Fibroblast of mammary gland (primary cell): ENCODE data around the gene LENEP.
A peak's percentile ranks its signal among the peaks of the same experiment; 100 is the strongest.

Experiments
- DNase-seq: peaks from one replicate; pipeline ENCODE4 v3.0.0-alpha.2; 2010; ENCODE audit warnings: low read depth
- H3K4me3 ChIP-seq: 2 replicates; pipeline ENCODE4 v1.5.1; 2011; ENCODE audit warnings: low read depth, mild to moderate bottlenecking, low read length, moderate library complexity; ENCODE audit not compliant: control insufficient read depth
- TF ChIP-seq, protein P1 (sequence below): conservative IDR thresholded peaks from 2 replicates; pipeline ENCODE4 v1.5.1; 2011; ENCODE audit warnings: low read depth, low read length, inconsistent platforms; ENCODE audit not compliant: control insufficient read depth, insufficient read depth

Gene LENEP, protein sequence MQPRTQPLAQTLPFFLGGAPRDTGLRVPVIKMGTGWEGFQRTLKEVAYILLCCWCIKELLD

DNA sequence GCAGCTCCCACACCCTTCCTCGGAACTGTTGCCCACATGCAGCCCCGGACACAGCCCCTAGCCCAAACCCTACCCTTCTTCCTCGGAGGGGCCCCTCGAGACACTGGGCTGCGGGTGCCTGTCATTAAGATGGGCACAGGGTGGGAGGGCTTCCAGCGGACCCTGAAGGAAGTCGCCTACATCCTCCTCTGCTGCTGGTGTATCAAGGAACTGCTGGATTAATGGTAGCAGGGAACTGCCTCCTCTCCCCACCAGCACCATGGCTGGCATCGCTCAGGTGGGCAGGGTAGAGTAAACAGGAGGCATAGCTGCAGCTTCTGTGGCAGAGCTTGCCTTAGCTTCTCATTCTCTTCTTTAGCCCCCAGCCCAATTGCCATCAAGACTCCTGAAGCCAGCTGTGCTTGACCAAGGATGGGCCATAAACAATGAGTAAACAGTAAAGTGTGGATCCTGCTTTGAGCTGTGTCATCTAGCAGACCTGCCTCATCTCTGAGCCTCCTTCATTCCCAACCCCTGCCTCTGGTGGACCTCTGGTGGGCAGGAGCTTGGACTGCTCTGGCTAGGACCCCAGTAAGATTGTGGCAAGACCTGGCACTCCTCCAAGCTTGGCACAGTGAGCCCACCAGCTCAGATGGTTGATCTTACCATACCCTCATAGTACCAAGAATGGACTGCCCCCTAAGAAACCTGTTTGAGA is at the start of gene LENEP:
Gene LENEP, plus strand, starts transcription at position 15 of the 697 bp plus-strand sequence. Its CDS starts 22 bp downstream, at position 37.
- TF ChIP-seq, protein P1, sequence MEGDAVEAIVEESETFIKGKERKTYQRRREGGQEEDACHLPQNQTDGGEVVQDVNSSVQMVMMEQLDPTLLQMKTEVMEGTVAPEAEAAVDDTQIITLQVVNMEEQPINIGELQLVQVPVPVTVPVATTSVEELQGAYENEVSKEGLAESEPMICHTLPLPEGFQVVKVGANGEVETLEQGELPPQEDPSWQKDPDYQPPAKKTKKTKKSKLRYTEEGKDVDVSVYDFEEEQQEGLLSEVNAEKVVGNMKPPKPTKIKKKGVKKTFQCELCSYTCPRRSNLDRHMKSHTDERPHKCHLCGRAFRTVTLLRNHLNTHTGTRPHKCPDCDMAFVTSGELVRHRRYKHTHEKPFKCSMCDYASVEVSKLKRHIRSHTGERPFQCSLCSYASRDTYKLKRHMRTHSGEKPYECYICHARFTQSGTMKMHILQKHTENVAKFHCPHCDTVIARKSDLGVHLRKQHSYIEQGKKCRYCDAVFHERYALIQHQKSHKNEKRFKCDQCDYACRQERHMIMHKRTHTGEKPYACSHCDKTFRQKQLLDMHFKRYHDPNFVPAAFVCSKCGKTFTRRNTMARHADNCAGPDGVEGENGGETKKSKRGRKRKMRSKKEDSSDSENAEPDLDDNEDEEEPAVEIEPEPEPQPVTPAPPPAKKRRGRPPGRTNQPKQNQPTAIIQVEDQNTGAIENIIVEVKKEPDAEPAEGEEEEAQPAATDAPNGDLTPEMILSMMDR = no peak
- DNase-seq = no peak
- H3K4me3 ChIP-seq = no peak within 1 kb of the TSS

DNA sequence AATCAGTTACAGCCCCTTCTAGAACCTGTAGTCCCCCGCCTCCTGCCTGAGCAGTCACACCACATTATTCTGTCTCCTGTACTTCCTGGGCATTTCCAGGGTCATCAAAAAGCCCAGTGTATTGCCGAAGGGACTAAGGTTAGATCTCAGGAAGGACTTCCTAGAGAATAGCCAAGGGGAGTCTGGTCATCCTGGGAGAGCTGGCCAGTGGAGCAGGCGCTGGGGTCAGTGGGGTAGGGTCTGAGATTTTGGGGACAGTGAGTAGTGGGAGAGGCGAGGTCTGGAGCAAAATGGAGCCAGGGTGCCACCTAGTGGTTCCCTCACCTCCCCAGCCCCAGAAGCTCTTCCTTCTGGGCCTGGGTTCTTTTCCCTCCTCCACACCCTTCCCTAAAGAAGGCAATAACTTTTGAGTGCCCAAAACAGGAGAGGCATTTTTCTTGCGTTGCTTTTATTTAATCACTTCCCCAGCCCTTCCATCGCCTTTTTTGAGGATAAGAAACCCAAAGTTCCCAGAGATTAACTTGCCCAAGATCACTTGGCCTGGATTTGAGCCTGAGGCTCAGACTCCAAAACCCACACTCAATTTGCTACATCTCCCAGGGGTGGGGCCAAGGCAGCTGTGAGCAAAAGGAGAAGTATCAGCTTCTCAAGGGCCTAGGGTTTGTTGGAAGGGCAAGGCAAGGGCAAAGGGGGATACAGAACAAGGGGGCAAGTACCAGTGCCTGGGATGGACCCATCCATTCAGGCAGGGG is 49.6 kb upstream of the LENEP start:
- H3K4me3 ChIP-seq = no peak overlapping the region
- DNase-seq = no peak
- TF ChIP-seq, protein P1 = peak; percentile 79

DNA sequence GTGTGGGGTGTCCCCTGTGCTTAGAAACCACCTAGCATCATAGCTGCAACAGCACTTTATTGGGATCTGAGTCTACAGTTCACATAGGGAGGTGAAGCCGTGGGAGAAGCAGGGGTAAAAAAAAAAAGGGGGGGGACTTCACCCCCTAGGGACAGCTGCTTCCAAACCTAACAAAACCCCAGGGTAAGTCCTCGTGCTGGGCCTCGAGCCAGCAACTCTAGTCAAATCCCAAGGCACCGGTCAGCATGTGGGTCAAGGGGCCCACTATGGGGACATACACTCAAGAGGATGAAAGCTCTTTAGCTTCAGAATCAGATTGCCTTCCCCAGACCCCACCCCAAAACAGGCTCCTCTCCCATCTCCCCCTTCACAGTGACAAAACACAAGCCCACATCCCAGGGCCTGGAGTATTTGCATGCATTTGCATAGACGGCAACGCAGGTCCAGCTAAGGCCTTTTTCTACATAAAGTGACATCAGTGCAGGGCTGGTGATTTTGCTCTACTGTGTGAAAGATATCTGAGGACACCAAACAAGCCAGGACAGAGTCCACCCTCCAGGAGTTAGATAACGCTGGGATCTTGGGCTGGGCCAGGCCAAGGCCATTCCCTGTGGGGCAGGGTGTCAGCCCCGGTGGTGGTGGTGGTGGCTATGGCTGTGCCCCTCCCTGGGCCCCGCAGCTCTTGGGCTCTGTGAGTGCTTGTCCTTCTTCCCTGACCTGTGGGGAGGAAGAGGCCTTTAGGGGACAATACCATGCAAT is 48.8 kb upstream of the LENEP start:
- TF ChIP-seq, protein P1 = no peak
- no peak for DNase-seq
- H3K4me3 ChIP-seq = no peak overlapping the region

DNA sequence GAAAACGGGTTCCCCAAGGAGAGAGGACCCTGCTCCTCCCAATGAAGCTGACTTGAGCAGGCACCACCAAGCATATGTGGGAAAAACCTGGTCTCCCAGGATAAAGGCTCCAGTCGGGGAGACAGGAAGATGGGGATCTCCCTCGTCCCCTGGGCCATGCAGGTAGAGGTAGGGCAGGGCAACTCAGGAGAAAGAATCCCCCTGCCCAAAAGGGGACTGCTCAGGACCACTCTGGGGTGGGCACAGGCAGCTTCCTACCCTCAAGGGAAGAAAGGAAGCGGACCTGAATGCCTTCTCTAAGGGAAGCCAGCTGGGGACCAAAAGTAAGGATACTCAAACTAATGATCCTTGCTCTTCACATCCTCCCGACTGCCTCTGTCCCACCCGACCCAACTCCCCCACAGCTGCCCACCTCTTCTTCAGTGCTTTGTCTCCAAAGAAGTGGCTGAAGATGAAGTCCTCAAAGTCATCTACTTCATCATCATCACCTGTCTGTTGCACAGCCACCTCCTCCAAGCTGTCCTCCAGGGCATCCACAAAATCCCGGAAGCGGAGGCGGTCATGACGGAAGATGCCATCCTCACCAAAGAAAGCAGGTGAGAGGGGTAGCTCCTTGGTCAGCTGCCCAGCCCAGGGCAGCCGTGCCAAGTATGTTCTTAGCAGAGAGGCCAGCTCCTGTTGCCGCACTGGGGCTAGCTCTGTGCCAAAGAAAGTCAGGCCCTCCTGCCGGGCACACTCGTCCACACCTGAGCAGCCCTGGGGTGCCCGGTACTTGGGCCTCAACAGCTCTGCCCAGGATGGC is 48.0 kb upstream of the LENEP start:
- no peak overlapping the region for H3K4me3 ChIP-seq
- DNase-seq = no peak
- TF ChIP-seq, protein P1 = no peak

DNA sequence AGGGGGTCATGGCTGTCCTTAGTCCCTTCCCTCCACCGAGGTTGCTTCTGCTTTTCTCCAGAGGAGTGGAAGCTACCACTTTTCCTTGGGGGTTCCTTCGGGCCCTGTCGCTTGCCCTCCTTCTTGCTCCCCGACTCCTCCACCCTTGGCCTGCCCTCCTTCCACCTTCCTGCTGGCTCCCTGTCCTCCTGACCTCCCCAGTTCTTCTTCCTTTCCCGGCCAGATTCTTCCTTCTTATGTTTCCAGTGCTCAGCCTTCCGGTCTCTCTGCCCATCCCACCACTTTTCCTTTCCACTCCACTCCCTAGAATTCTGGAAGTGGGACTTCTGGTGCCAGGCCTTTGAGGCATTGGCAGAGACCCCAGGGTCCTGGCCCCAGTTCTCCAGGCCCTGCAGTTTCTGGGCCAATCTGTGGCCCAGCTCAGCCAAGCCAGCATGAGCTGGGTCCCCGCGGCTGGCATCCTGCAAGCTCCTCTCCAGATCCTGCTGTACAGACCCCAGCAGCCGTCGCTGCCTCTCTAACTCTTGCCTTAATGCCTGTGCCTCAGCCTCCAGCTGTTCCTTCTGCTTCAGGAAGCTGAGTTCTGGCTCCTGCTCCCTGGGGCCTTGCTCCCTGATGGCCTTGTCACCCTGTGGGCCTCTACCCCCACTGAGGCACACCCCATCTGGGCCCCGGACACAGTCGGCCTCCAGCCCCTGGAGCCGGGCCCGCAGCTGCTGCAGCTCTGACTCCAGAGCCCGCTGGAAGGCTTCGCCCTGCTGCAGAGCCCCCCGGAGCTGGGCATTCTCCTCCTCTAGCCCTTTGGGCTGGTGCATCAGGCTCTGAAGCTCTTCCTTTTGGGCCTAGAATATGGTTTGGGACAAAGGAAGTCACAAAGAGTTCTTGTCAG is 47.2 kb upstream of the LENEP start:
- DNase-seq = no peak
- no peak overlapping the region for H3K4me3 ChIP-seq
- TF ChIP-seq, protein P1 = no peak

DNA sequence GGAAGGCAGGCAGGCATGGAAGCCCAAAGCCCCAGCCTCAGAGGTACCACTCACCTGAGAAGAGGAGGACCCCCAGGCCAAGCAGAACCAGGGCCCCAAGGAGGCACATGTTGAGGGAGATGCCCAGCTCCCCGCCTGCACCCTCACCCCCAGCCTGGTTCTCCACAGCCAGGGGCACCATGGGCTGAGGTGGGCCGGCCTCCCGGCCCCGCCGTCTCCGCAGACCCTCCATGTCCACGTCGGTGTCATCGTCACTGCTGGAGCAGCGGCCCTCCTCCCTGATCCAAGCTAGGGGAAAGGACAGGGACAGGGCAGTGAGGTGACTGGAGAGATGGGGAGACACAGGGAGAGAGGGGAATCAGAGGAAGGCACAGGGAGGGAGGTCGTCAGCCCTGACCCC is 45.3 kb upstream of the LENEP start:
- no peak overlapping the region for H3K4me3 ChIP-seq
- TF ChIP-seq, protein P1 = no peak
- DNase-seq = no peak
